Naive thymus-derived CD8-positive, alpha-beta T cell (primary cell): ENCODE results near the gene CFC1. TPM values are rescaled to one million over a fixed set of nuclear protein-coding genes. Genes with fewer than 3 reads are reported as not detected.
"Not testable (repeated sequence)": the region's sequence is repeated elsewhere in the genome, so short reads cannot be mapped to it uniquely, and the experiment has no call there.

ENCODE experiments used
- ATAC-seq, 2 donors: fragments of 150-1000 bp; cut with Tn5 transposase in 1 of 2; sonication (Bioruptor Pico), chemical (Tn5 transposase) in 1 of 2; 1 replicate in 1 of 2; 2 replicates in 1 of 2; pipeline ENCODE4 v1.10.0; 2021; ENCODE audit warnings: mild to moderate bottlenecking in 2 of 2, moderate library complexity in 2 of 2
- POLR2A ChIA-PET: fragments of 350-600 bp; sonication (Branson Sonifier 250); formaldehyde crosslinking; loops from one replicate; lab custom pipeline; 2021; ENCODE audit warnings: antibody characterized with exemption; lab: Charles Lee
- DNase-seq, 10 donors: peaks; one replicate each; pipeline versions ENCODE4 v3.0.0 to v3.0.0-alpha.2; 2020 to 2022
- H3K27ac Mint-ChIP-seq, 10 donors: one replicate each; pipeline ENCODE4 v1.8.0; 2020 to 2022; ENCODE audit warnings: mild to moderate bottlenecking in 10 of 10, mixed read lengths in 10 of 10, moderate library complexity in 4 of 10, inconsistent platforms in 1 of 10
- H3K27me3 Mint-ChIP-seq, 5 donors: one replicate each; pipeline ENCODE4 v1.8.0; 2021 to 2022; ENCODE audit warnings: mixed read lengths in 5 of 5
- H3K36me3 Mint-ChIP-seq, 3 donors: one replicate each; pipeline ENCODE4 v1.8.0; 2020 to 2022; ENCODE audit warnings: mixed read lengths in 3 of 3, mild to moderate bottlenecking in 2 of 3, inconsistent platforms in 1 of 3
- H3K4me1 Mint-ChIP-seq, 4 donors: one replicate each; pipeline ENCODE4 v1.8.0; 2021 to 2022; ENCODE audit warnings: mixed read lengths in 4 of 4
- H3K4me3 Mint-ChIP-seq, 10 donors: one replicate each; pipeline ENCODE4 v1.8.0; 2020 to 2022; ENCODE audit warnings: mild to moderate bottlenecking in 10 of 10, mixed read lengths in 10 of 10, moderate library complexity in 6 of 10, inconsistent platforms in 1 of 10
- H3K9me3 Mint-ChIP-seq, 9 donors: one replicate each; pipeline ENCODE4 v1.8.0; 2020 to 2022; ENCODE audit warnings: mixed read lengths in 9 of 9, mild to moderate bottlenecking in 3 of 9, inconsistent platforms in 1 of 9, moderate library complexity in 1 of 9
- polyA plus RNA-seq, 3 donors: library from polyadenylated mRNA; unstranded; fragments of 300-500 nt; fragmentation: Illumina TruSeq; gene quantifications; one replicate each; pipeline ENCODE4 v1.2.3, GENCODE V29; 2021
- total RNA-seq, 8 experiments: library from RNA in 2 of 8; stranded (reverse) in 2 of 8; gene quantifications; one replicate each; pipeline ENCODE4 v1.2.3 and lab custom pipeline; 2021 to 2026

Gene CFC1
- total and polyA plus RNA-seq, 5 experiments from 2014 or later, result not detected

DNA sequence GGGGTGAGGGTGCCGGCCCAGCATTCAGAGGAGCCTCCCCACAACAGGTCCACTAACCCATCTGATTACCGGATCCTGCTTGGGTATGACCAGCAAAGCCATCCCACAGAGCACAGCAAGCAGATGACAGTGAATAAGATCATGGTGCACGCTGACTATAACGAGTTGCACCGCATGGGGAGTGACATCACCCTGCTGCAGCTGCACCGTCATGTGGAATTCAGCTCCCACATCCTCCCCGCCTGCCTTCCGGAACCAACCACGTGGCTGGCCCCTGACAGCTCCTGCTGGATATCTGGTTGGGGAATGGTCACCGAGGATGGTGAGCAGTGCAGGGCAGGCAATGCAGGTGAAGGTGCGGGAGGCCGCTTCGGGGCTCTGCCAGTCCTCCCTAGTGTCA, 25.1 kb downstream of the CFC1 start:
- POLR2A ChIA-PET, H3K27me3 Mint-ChIP-seq, H3K27ac Mint-ChIP-seq, H3K9me3 Mint-ChIP-seq, DNase-seq, H3K4me3 Mint-ChIP-seq, ATAC-seq, H3K4me1 Mint-ChIP-seq, H3K36me3 Mint-ChIP-seq: not testable (repeated sequence)

DNA sequence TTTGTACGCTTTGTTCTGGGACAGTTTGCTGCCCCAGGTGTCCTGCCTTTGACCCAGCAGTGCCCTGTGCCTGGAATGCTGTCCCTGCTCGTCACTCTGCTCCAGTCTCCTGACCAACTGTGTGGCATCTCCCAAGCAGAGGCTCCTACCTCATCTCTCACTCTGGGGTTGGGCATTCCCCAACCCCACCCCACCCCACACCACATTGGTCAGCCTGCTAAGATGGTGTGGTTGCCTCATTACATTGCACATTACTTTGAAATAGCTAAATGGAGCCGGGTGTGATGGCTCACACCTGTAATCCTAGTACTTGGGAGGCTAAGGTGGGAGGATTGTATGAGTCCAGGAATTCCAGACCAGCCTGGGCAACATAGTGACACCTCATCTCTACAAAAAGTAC, 27.4 kb downstream of the CFC1 start:
- H3K27ac Mint-ChIP-seq, H3K36me3 Mint-ChIP-seq, H3K9me3 Mint-ChIP-seq, H3K4me3 Mint-ChIP-seq, POLR2A ChIA-PET, DNase-seq, H3K27me3 Mint-ChIP-seq, ATAC-seq, H3K4me1 Mint-ChIP-seq: not testable (repeated sequence)

DNA sequence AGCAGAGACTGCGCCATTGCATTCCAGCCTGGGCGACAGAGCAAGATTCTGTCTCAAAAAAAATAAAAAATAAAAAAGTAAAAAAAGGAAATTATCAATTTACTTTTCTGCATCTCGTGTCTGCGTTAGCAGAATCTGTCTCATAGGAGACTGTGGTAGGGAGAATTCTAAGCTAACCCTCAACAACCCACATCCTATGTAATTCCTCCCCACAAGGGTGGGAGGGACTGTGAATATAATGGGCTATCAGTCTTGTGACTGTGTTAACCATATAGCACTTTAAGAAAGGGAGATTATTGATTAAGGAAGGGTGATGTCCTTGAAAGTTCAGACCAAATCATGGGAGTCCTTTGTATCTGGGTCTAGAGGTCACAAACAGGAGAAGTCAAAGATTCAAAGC, 33.2 kb downstream of the CFC1 start:
- not testable (repeated sequence) for ATAC-seq, H3K9me3 Mint-ChIP-seq

DNA sequence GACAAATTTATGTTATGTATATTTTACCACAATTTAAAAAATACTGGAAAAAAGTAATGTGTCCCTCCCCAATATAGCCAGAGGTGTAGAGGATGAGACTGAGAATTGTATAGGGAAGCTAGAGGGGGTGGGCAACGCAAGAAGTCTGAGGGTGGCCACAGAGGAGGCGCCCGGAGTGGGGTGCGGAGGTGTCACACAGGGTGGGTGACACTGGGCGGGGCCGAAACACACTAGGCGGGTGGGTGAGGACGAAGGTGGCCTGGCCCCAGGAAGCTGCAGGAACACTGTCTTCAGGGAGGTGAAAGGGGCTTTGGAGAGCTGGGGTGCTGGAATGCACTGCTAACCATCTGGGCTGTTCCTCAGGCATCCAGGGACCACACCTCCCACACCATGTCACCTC, 42.9 kb downstream of the CFC1 start:
- H3K4me1 Mint-ChIP-seq, DNase-seq, H3K9me3 Mint-ChIP-seq, H3K27me3 Mint-ChIP-seq, H3K4me3 Mint-ChIP-seq, ATAC-seq, POLR2A ChIA-PET, H3K36me3 Mint-ChIP-seq, H3K27ac Mint-ChIP-seq: not testable (repeated sequence)

More for the DNA sequence above, 33.2 kb downstream of the CFC1 start:
- H3K4me3 Mint-ChIP-seq, H3K27ac Mint-ChIP-seq, H3K4me1 Mint-ChIP-seq, DNase-seq, H3K27me3 Mint-ChIP-seq, POLR2A ChIA-PET, H3K36me3 Mint-ChIP-seq: not testable (repeated sequence)

DNA sequence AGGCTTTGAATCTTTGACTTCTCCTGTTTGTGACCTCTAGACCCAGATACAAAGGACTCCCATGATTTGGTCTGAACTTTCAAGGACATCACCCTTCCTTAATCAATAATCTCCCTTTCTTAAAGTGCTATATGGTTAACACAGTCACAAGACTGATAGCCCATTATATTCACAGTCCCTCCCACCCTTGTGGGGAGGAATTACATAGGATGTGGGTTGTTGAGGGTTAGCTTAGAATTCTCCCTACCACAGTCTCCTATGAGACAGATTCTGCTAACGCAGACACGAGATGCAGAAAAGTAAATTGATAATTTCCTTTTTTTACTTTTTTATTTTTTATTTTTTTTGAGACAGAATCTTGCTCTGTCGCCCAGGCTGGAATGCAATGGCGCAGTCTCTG, 45.2 kb downstream of the CFC1 start:
- H3K27me3 Mint-ChIP-seq, POLR2A ChIA-PET, H3K9me3 Mint-ChIP-seq, DNase-seq, H3K36me3 Mint-ChIP-seq, H3K27ac Mint-ChIP-seq, H3K4me3 Mint-ChIP-seq, H3K4me1 Mint-ChIP-seq, ATAC-seq: not testable (repeated sequence)

DNA sequence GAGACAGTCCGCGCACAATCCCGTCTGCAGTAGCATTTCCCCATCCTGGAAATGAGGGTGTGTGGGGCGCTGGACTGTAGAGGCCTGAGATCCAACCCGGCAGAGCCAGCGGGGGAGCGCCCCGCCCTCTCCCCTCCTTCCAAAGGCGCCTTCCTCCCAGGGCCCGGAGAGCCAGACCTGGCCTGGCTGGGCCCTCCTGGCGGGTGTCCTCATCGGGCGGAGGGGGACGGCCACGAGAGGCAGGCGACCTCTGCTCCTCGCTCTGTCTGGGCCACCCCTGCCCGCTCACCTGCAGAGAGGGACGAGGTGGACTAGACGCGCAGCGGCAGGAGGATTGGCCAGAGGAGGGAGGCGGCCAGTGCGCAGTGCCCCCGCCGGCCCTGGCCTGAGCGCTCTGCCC, 49.9 kb downstream of the CFC1 start:
- not testable (repeated sequence) for ATAC-seq

DNA sequence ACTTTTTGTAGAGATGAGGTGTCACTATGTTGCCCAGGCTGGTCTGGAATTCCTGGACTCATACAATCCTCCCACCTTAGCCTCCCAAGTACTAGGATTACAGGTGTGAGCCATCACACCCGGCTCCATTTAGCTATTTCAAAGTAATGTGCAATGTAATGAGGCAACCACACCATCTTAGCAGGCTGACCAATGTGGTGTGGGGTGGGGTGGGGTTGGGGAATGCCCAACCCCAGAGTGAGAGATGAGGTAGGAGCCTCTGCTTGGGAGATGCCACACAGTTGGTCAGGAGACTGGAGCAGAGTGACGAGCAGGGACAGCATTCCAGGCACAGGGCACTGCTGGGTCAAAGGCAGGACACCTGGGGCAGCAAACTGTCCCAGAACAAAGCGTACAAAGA, 51.0 kb downstream of the CFC1 start:
- H3K4me1 Mint-ChIP-seq, H3K27me3 Mint-ChIP-seq, ATAC-seq, DNase-seq, H3K27ac Mint-ChIP-seq, H3K36me3 Mint-ChIP-seq, H3K4me3 Mint-ChIP-seq, H3K9me3 Mint-ChIP-seq, POLR2A ChIA-PET: not testable (repeated sequence)

More for the DNA sequence above, 49.9 kb downstream of the CFC1 start:
- H3K4me3 Mint-ChIP-seq, POLR2A ChIA-PET, H3K36me3 Mint-ChIP-seq, DNase-seq, H3K27ac Mint-ChIP-seq, H3K9me3 Mint-ChIP-seq, H3K27me3 Mint-ChIP-seq, H3K4me1 Mint-ChIP-seq: not testable (repeated sequence)

DNA sequence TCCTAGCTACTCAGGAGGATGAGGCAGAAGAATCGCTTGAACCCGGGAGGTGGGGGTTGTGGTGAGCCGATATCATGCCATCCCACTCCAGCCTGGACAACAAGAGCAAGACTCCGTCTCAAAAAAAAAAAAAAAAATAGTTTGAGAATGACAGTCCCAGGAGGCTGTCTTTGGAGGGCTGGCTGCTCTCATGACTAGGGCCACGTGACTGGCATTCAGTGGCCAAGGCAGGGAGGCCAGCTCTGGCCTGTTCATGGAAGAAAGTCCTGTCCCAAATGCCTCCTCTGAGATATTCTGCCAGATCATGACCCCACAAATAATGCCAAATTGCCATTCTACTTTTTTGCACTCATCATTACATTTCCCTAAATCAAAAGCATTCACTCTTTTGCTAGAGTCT, 54.4 kb downstream of the CFC1 start:
- H3K4me1 Mint-ChIP-seq, H3K27ac Mint-ChIP-seq, H3K4me3 Mint-ChIP-seq, H3K9me3 Mint-ChIP-seq, POLR2A ChIA-PET, ATAC-seq, H3K27me3 Mint-ChIP-seq, H3K36me3 Mint-ChIP-seq, DNase-seq: not testable (repeated sequence)

DNA sequence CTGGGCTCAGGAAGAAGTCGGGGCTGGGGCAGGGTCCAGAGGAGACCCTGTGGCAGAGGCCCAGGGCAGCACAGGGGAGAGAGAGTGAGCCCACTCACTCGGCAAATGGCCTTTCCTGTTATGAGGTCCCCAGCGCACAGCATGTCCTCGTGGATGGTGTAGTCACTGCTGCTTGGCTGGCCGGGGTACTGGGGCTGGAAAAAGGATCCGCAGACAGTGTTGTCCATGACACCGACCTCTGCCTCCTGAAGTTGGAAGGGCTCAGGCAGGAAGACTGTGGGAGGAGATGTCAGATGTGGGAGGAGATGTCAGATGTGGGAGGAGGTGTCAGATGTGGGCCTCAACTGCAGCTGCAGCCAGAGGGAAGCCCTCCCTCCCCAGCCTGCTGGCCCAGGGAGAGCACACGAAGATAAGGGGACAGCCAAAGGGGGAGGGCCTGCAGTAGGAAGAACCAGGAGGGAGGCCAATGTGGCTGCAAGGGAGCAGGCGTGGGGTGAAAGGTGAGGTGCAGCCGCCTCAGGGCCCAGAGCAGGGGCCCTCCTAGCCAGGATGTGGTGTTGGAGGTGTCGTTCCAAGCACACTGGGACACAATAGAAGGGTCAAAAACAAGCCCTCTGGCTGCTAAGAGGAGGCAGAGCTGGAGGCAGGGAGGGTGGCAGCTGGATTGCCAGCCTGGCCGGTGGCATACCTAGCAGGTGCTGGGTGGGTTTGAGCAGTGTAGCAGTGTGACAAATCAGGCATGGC, 55.4 kb downstream of the CFC1 start:
- H3K4me1 Mint-ChIP-seq, POLR2A ChIA-PET, H3K4me3 Mint-ChIP-seq, H3K27me3 Mint-ChIP-seq, H3K27ac Mint-ChIP-seq, DNase-seq, H3K9me3 Mint-ChIP-seq, H3K36me3 Mint-ChIP-seq, ATAC-seq: not testable (repeated sequence)

DNA sequence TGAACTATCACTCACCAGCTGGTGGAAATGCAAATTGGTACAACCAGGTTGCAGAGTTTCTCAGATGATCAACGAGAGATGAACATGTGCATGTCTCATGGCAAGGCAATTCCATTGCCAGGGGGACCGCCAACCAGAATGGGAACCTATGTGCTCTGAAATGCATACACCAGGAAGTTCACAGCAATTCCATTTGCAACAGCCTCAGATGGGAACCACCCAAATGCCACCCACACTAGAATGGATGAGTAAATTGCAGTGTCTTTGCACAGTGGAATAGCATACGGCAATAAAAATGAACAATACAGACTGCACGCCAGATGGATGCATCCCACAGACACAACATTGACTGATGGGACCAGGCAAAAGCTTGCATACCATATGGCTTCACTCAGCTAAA, 56.6 kb downstream of the CFC1 start:
- H3K4me1 Mint-ChIP-seq, H3K36me3 Mint-ChIP-seq, H3K4me3 Mint-ChIP-seq, H3K9me3 Mint-ChIP-seq, DNase-seq, ATAC-seq, H3K27ac Mint-ChIP-seq, POLR2A ChIA-PET, H3K27me3 Mint-ChIP-seq: not testable (repeated sequence)

Other genes starting within 250 kb of the CFC1 start
- gene PTPN18, start 243.5 kb downstream of the CFC1 start, total RNA-seq, result 10 to 100 TPM; 40.5 to 42.8 TPM
- gene PTPN18, start 243.5 kb downstream of the CFC1 start, polyA plus RNA-seq, result 10 to 100 TPM; 33.7 to 47.5 (median 33.9) TPM
- gene POTEI, start 90.2 kb downstream of the CFC1 start, total RNA-seq, result not detected
- gene POTEI, start 90.2 kb downstream of the CFC1 start, polyA plus RNA-seq, result not detected
- gene CFC1B, start 78.4 kb downstream of the CFC1 start, total RNA-seq, result not detected
- not detected for gene CFC1B, start 78.4 kb downstream of the CFC1 start, polyA plus RNA-seq
- not detected for gene POTEJ, start 11.9 kb upstream of the CFC1 start, total RNA-seq
- gene POTEJ, start 11.9 kb upstream of the CFC1 start, polyA plus RNA-seq, result not detected
- gene GPR148, start 129.5 kb upstream of the CFC1 start, total RNA-seq, result not detected
- gene GPR148, start 129.5 kb upstream of the CFC1 start, polyA plus RNA-seq, result not detected
- gene AMER3, start 156.0 kb upstream of the CFC1 start, total RNA-seq, result not detected
- not detected for gene AMER3, start 156.0 kb upstream of the CFC1 start, polyA plus RNA-seq
- 10 to 100 TPM; 10.2 TPM for gene ARHGEF4, start 237.3 kb upstream of the CFC1 start, total RNA-seq
- 10 to 100 TPM in 1 of 3 donors, 1 to 10 TPM in 2; 5.3 to 12.0 (median 9.2) TPM for gene ARHGEF4, start 237.3 kb upstream of the CFC1 start, polyA plus RNA-seq